Uterus (tissue), 4 donors: Measurements from ENCODE around the gene B4GALNT3. TPM values are rescaled to one million over a fixed set of nuclear protein-coding genes. Genes with fewer than 3 reads are reported as not detected.

ENCODE experiments used
- DNase-seq, 2 donors: peaks; one replicate each; pipeline ENCODE4 v3.0.0-alpha.2; 2019 to 2020
- H3K27ac ChIP-seq, 2 donors: fragments of 200-600 bp; sonication (generic); 1 replicate in 1 of 2; 2 replicates in 1 of 2; pipeline ENCODE4 v1.5.1; 2016 to 2018
- H3K27me3 ChIP-seq, 2 donors: fragments of 200-600 bp; sonication (generic); one replicate each; pipeline ENCODE4 v1.5.1; 2018 to 2019; ENCODE audit warnings: control low read depth in 1 of 2
- H3K36me3 ChIP-seq, 2 donors: fragments of 200-600 bp; sonication (generic); one replicate each; pipeline ENCODE4 v1.5.1; 2019; ENCODE audit warnings: control low read depth in 1 of 2
- H3K4me1 ChIP-seq, 2 donors: fragments of 200-600 bp; sonication (generic); one replicate each; pipeline ENCODE4 v1.5.1; 2018 to 2019; ENCODE audit warnings: control low read depth in 1 of 2
- H3K4me3 ChIP-seq, 2 donors: fragments of 200-600 bp; sonication (generic); 1 replicate in 1 of 2; 2 replicates in 1 of 2; pipeline ENCODE4 v1.5.1; 2018 to 2019; ENCODE audit warnings: mild to moderate bottlenecking in 1 of 2
- H3K9me3 ChIP-seq, 2 donors: fragments of 200-600 bp; sonication (generic); one replicate each; pipeline ENCODE4 v1.5.1; 2019; ENCODE audit warnings: control low read depth in 1 of 2
- CTCF ChIP-seq, 4 experiments: fragments of 200-600 bp in 2 of 4; fragments of 450-650 bp in 2 of 4; sonication (generic) in 2 of 4; IDR thresholded peaks; one replicate each; pipeline ENCODE4 v1.5.1; 2016 to 2019; ENCODE audit warnings: antibody characterized with exemption in 4 of 4, mild to moderate bottlenecking in 2 of 4, moderate library complexity in 1 of 4
- POLR2A ChIP-seq, 2 donors: fragments of 450-650 bp; IDR thresholded peaks; one replicate each; pipeline ENCODE4 v1.6.1; 2016; ENCODE audit warnings: antibody characterized with exemption in 2 of 2, mild to moderate bottlenecking in 1 of 2, moderate library complexity in 1 of 2
- intact Hi-C: fragments of 100-400 bp; cut with DNase I; formaldehyde crosslinking; loops from one replicate; pipeline ENCODE4 v1.15.1; 2023; ENCODE audit warnings: low total_unique reads
- total RNA-seq, 4 donors: library from RNA; depleted of rRNA in 3 of 4; stranded (reverse); fragments of >200 nt in 3 of 4; gene quantifications; one replicate each; pipeline versions ENCODE4 v1.1.0 to v1.2.4, GENCODE V29; 2014 to 2023
- donor health status: DM: yes; HTN: yes; CAD: no.

Gene B4GALNT3
- total RNA-seq, 4 donors from 2014 or later = 2.2 to 29.2 (median 3.1) TPM

DNA sequence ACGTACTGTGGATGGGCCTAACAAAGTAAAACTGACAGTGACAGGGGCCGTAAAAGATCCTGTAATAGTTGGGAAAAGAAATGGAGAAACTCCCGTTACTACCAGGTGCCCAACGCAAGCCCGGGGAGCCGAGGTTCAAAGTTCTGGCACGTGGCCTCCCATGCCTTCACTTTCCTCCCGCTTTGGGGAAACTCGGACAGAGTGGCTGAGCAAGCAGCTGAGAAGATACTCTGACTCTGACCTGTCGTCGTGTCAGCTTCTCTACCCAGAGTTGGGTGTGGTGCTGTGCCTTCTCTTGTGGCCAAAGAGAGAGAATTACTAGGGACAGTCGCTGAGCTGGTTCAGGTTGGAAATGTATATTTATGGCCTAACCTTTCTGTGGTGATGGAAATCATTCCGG lies 1.7 kb downstream of the B4GALNT3 start:
- Histone ChIP-seq H3K27me3 (no peaks in the 10 kb centered on the region), H3K4me1 (no peaks in the 10 kb centered on the region), H3K9me3 (no peaks in the 10 kb centered on the region), H3K4me3 (no peak overlapping the region), H3K36me3 (no peaks in the 10 kb centered on the region), H3K27ac (no peak overlapping the region)
- TF ChIP-seq POLR2A (IDR thresholded peaks at IDR 0.05) (no peak), CTCF (IDR thresholded peaks at IDR 0.05) (no peak)
- no peak for DNase-seq
- intact Hi-C loops = no loop called here

- no peaks in the 10 kb centered on the region for H3K4me1 ChIP-seq
- DNase-seq = no peak
- H3K36me3 ChIP-seq = no peaks in the 10 kb centered on the region
- no peaks in the 10 kb centered on the region for H3K27me3 ChIP-seq
- no peaks in the 10 kb centered on the region for H3K9me3 ChIP-seq
- TF ChIP-seq CTCF (IDR thresholded peaks at IDR 0.05) (no peak), POLR2A (IDR thresholded peaks at IDR 0.05) (no peak)
- intact Hi-C loops = no loop called here
- no peak overlapping the region for H3K4me3 ChIP-seq
- H3K27ac ChIP-seq = no peak overlapping the region
Observed at GRCh38 chr12:462936-463705, 3.4 kb downstream of the B4GALNT3 start.

DNA sequence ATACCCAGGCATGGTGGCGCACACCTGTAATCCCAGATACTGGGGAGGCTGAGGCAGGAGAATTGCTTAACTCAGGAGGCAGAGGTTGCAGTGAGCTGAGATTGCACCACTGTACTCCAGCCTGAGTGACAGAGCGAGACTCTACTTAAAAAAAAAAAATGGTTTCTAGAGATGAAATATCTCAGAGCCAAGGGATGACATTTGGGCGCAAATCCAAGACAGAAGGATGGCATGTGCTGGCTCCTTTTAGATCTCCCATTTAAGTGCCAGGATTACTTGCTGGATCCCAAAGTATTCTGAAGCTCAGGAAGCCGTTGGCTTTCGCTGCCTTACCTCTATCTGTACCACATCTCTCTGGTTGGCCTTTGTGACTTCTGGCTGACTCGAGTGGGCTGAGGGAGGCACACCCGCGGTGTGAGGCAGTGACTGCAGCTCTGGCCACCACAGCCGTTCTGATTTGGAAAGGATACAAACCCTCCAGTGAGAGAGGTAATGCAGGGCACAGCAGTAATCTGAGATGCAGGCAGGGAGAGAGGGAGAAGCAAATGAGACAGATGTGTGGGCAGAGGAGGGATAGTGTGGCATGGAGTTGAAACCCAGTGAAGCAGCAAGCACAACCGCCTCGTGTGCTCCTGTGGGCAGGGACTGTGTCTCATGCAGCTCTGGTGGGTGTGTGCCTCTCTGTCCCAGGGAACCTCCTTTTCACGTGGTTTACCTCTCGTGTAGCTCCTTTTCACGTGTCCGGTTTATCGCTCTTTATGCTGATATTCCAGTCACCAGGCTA lies 4.9 kb downstream of the B4GALNT3 start:
- H3K4me1 ChIP-seq = no peaks in the 10 kb centered on the region
- no peak for DNase-seq
- intact Hi-C loops = no loop called here
- no peak overlapping the region for H3K27ac ChIP-seq
- no peaks in the 10 kb centered on the region for H3K9me3 ChIP-seq
- no peak for TF ChIP-seq POLR2A (IDR thresholded peaks at IDR 0.05)
- TF ChIP-seq CTCF (IDR thresholded peaks at IDR 0.05) = no peak
- no peaks in the 10 kb centered on the region for H3K36me3 ChIP-seq
- no peaks in the 10 kb centered on the region for H3K27me3 ChIP-seq
- no peak overlapping the region for H3K4me3 ChIP-seq

DNA sequence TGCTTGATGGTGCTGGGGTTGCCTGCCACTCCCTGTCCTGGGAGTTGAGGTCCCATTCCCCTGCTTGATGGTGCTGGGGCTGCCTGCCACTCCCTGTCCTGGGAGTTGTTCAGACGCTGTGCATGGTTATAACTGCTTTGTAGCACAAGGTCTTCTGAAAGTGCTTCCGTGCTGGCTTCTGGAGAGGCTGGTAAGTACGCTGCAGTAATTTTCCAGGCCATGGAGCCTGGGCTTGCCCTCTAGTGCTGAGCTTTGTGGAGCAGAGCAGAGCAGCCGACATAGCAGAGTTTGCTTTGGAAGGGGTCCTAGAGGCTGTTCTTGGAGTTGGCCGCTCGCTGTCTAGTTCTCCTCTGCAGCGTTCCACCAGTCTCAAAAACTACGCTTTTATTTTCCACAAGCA lies 6.3 kb downstream of the B4GALNT3 start:
- Histone ChIP-seq H3K27me3 (no peaks in the 10 kb centered on the region), H3K27ac (no peak overlapping the region), H3K4me1 (no peaks in the 10 kb centered on the region), H3K36me3 (no peaks in the 10 kb centered on the region), H3K9me3 (no peaks in the 10 kb centered on the region), H3K4me3 (no peak overlapping the region)
- no peak for TF ChIP-seq CTCF (IDR thresholded peaks at IDR 0.05)
- no peak for TF ChIP-seq POLR2A (IDR thresholded peaks at IDR 0.05)
- intact Hi-C loops = no loop called here
- DNase-seq = no peak

DNA sequence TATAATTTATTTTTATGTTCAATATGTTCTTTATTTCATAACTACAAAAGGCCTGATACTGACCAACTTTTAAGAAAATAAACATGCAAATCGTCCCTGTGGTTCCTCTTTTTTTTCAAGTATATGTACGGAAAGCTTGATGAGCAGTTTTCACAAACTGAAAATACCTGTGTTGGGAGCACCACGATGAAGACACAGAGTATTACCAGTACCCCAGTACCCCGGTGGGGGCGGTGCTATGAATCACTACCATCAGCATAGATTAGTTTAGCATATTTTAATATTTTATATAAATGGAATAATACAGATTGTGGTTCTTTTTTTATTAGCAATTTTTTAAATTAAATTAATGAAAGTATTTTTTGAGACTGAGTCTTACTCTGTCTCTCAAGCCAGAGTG lies 7.0 kb downstream of the B4GALNT3 start:
- Histone ChIP-seq H3K4me1 (no peaks in the 10 kb centered on the region), H3K36me3 (no peaks in the 10 kb centered on the region), H3K9me3 (no peaks in the 10 kb centered on the region), H3K4me3 (no peak overlapping the region), H3K27ac (no peak overlapping the region), H3K27me3 (no peaks in the 10 kb centered on the region)
- TF ChIP-seq POLR2A (IDR thresholded peaks at IDR 0.05) (no peak), CTCF (IDR thresholded peaks at IDR 0.05) (no peak)
- no peak for DNase-seq
- intact Hi-C loops = no loop called here
